ENCODE data around the gene PRDM16. TPM values are rescaled to one million over a fixed set of nuclear protein-coding genes. Genes with fewer than 3 reads are reported as not detected.

PRDM16 gene
- total and polyA plus RNA-seq, 2 of the 8 experiments (the other 6 are each of a cell fraction or from before 2014, with no cell fraction given): 0.39 to 0.43 TPM

GRCh38 chr1:3411806-3412205, 342.8 kb downstream of the PRDM16 start:
- Histone ChIP-seq H3K27ac (ENCODE audit: low read depth, low read length) (no peak overlapping the region), H3K27me3 (replicated peaks in 1 of 4; ENCODE audit: control insufficient read depth in 3 of 4, extremely low read depth in 1 of 4, insufficient read depth in 3 of 4, low read length in 3 of 4) (peaks cover 0 to 2% (median 0%) of the 10 kb centered on the region in 4 experiments; a peak in 1 of 7 replicates), H3K79me1 (ENCODE audit: low read depth, low read length) (no peaks in the 10 kb centered on the region), H3K4me1 (replicated peaks in 1 of 4; ENCODE audit: control insufficient read depth in 3 of 4, insufficient read depth in 4 of 4, low read length in 3 of 4) (no peaks in the 10 kb centered on the region; a peak in 1 of 7 replicates), H4K20me1 (replicated peaks in 1 of 2; ENCODE audit: control insufficient read depth in 1 of 2, insufficient read depth in 2 of 2, low read length in 2 of 2) (peaks cover 0 to 11% of the 10 kb centered on the region in 2 experiments), H3K23me2 (ENCODE audit: low read depth, low read length) (peaks cover 12% of the 10 kb centered on the region), H2BK5ac (ENCODE audit: low read depth, low read length) (no peak overlapping the region), H4K8ac (ENCODE audit: extremely low read depth, insufficient read depth, low read length) (no peak overlapping the region; the same call in 1 of the 2 replicates), H4K91ac (replicated peaks; ENCODE audit: insufficient read length, low read length) (no peak overlapping the region), H3K14ac (ENCODE audit: insufficient read length) (no peak overlapping the region), H3K4me2 (ENCODE audit: insufficient read depth in 1 of 2, low read depth in 2 of 2, low read length in 2 of 2) (no peak overlapping the region), H3K79me2 (ENCODE audit: control insufficient read depth in 1 of 2, insufficient read depth in 2 of 2, low read length in 2 of 2) (no peaks in the 10 kb centered on the region), H2BK120ac (replicated peaks; ENCODE audit: low read depth, low read length) (no peak overlapping the region), H3K36me3 (ENCODE audit: control insufficient read depth in 2 of 4, insufficient read depth in 4 of 4, low read length in 3 of 4) (no peaks in the 10 kb centered on the region; a peak in 1 of 8 replicates), H3K56ac (replicated peaks; ENCODE audit: insufficient read length, low read depth, low read length) (no peak overlapping the region), H2BK20ac (ENCODE audit: low read length) (no peak overlapping the region), H2BK12ac (ENCODE audit: low read depth, low read length) (no peak overlapping the region), H2AFZ (ENCODE audit: low read length) (no peak overlapping the region), H3K4me3 (ENCODE audit: extremely low read depth in 1 of 4, insufficient read depth in 2 of 4, low read depth in 3 of 4, low read length in 4 of 4) (no peak overlapping the region), H3K18ac (ENCODE audit: extremely low read depth, low read length) (no peak overlapping the region), H3K4ac (replicated peaks; ENCODE audit: insufficient read length, low read depth, low read length) (no peak overlapping the region), H2BK15ac (ENCODE audit: low read length) (no peak overlapping the region), H3K9ac (replicated peaks in 1 of 4; ENCODE audit: extremely low read depth in 1 of 4, low read depth in 3 of 4, low read length in 3 of 4) (no peak overlapping the region), H3K23ac (ENCODE audit: insufficient read length) (no peak overlapping the region), H2AK5ac (ENCODE audit: low read depth, low read length) (no peak overlapping the region), H4K5ac (ENCODE audit: insufficient read length, low read depth, low read length) (no peak overlapping the region), H3K9me3 (ENCODE audit: insufficient read depth in 2 of 2, low read depth in 1 of 2, low read length in 1 of 2) (peaks cover 4 to 8% of the 10 kb centered on the region in 2 experiments)
- POLR2A ChIA-PET (ENCODE audit: partially characterized antibody): no interaction called here
- DNase-seq (ENCODE audit: low read depth in 1 of 2, low spot score in 2 of 2): no peak
- no peak for FAIRE-seq
- 89% methylated on average over 20 of the region's 30 CpGs; no CpG with 5 or more reads in 1 of the 2 experiments for WGBS, 2 experiments (ENCODE audit: extremely low coverage in 1 of 2, insufficient coverage in 1 of 2, insufficient read length in 1 of 2, insufficient replicate concordance in 2 of 2, low coverage in 1 of 2, low lambda C conversion rate in 2 of 2, missing lambda C conversion rate in 1 of 2)
- TF ChIP-seq CREB1 (IDR thresholded peaks at IDR 0.05) (no peak), SIN3A (conservative IDR thresholded peaks at IDR 0.05 in 1 of 2, IDR thresholded peaks at IDR 0.05 in 1 of 2; ENCODE audit: low read depth in 1 of 2, low read length in 2 of 2) (no peak), PHF8 (conservative IDR thresholded peaks at IDR 0.05; ENCODE audit: low read depth, low read length) (no peak), EGR1 (IDR thresholded peaks at IDR 0.05; ENCODE audit: borderline replicate concordance, low read depth, low read length) (no peak), GABPA (IDR thresholded peaks at IDR 0.05; ENCODE audit: borderline replicate concordance, insufficient read depth, low read length) (no peak), EZH2 (IDR thresholded peaks at IDR 0.05; ENCODE audit: low read depth, low read length, severe bottlenecking) (no peak)
- TF ChIP-seq, protein P1, sequence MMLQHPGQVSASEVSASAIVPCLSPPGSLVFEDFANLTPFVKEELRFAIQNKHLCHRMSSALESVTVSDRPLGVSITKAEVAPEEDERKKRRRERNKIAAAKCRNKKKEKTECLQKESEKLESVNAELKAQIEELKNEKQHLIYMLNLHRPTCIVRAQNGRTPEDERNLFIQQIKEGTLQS (IDR thresholded peaks at IDR 0.05; ENCODE audit: insufficient read depth, low read depth, low read length): no peak
- CTCF ChIA-PET (ENCODE audit: partially characterized antibody): interaction anchor here (0.6 to 2.1 kb wide), 4 partner anchors 9 to 31 kb away, joined by 4 to 9 read pairs (median 6); no protein-coding TSS in a partner anchor

All from H1 (cell line).